Mesodermal cell (in vitro differentiated cells): ENCODE results near the gene FOXD3.
"Not testable (repeated sequence)": the region's sequence is repeated elsewhere in the genome, so short reads cannot be mapped to it uniquely, and the experiment has no call there.

Source experiments
- H3K27ac ChIP-seq: 2 replicates; pipeline ENCODE4 v1.7.0; 2013; ENCODE audit warnings: mild to moderate bottlenecking, low read depth, low read length, moderate library complexity; ENCODE audit not compliant: severe bottlenecking
- H3K36me3 ChIP-seq: 2 replicates; pipeline ENCODE4 v1.7.1; 2013; ENCODE audit warnings: mild to moderate bottlenecking, low read length, moderate library complexity; ENCODE audit not compliant: control insufficient read depth, insufficient read depth
- H3K4me1 ChIP-seq: one replicate; pipeline ENCODE4 v1.7.1; 2013; ENCODE audit warnings: mild to moderate bottlenecking, low read length; ENCODE audit not compliant: insufficient read depth, control insufficient read depth, poor library complexity, severe bottlenecking
- H3K4me3 ChIP-seq: 2 replicates; pipeline ENCODE4 v1.7.0; 2013; ENCODE audit warnings: low read length, control low read depth, mild to moderate bottlenecking; ENCODE audit not compliant: insufficient read depth, poor library complexity, severe bottlenecking; ENCODE audit errors: extremely low read depth
- H3K9me3 ChIP-seq: 2 replicates; pipeline ENCODE4 v1.7.1; 2013; ENCODE audit warnings: mild to moderate bottlenecking, low read length, moderate library complexity; ENCODE audit not compliant: control insufficient read depth
- WGBS, 2 experiments: methylation state at CpG; one replicate each; pipeline ENCODE4 v1.1.5; 2013; ENCODE audit warnings: missing lambda C conversion rate in 2 of 2; ENCODE audit not compliant: insufficient coverage in 2 of 2; 5-methylcytosine and 5-hydroxymethylcytosine counted together

The FOXD3 gene

GRCh38 chr1:63328781-63329180 is 6.4 kb downstream of the FOXD3 start:
- H3K4me3 ChIP-seq, result no peak overlapping the region
- 74 to 83% methylated on average over 4 to 6 of the region's 9 CpGs for WGBS, 2 experiments
- H3K9me3 ChIP-seq, result no peaks in the 10 kb centered on the region

GRCh38 chr1:63329621-63330330 is 7.4 kb downstream of the FOXD3 start:
- H3K4me3 ChIP-seq, result no peak overlapping the region
- WGBS, 2 experiments, result 6% methylated on average over 17 to 44 of the region's 50 CpGs
- H3K27ac ChIP-seq, result no peak overlapping the region
- no peaks in the 10 kb centered on the region for H3K36me3 ChIP-seq
- H3K9me3 ChIP-seq, result no peaks in the 10 kb centered on the region
- H3K4me1 ChIP-seq, result no peaks in the 10 kb centered on the region

More at GRCh38 chr1:63328781-63329180, 6.4 kb downstream of the FOXD3 start:
- Histone ChIP-seq H3K36me3 (no peaks in the 10 kb centered on the region), H3K4me1 (no peaks in the 10 kb centered on the region), H3K27ac (no peak overlapping the region)

GRCh38 chr1:63330331-63330916 is 8.1 kb downstream of the FOXD3 start:
- H3K27ac ChIP-seq, result no peak overlapping the region
- H3K4me3 ChIP-seq, result no peak overlapping the region
- H3K4me1 ChIP-seq, result no peaks in the 10 kb centered on the region
- no peaks in the 10 kb centered on the region for H3K9me3 ChIP-seq
- H3K36me3 ChIP-seq, result no peaks in the 10 kb centered on the region
- WGBS, 2 experiments, result 2% methylated on average over 20 to 21 of the region's 28 CpGs

GRCh38 chr1:63342402-63342801 is 20.0 kb downstream of the FOXD3 start:
- no peaks in the 10 kb centered on the region for H3K9me3 ChIP-seq
- H3K27ac ChIP-seq, result no peak overlapping the region
- H3K36me3 ChIP-seq, result no peaks in the 10 kb centered on the region
- H3K4me1 ChIP-seq, result no peaks in the 10 kb centered on the region
- no peak overlapping the region for H3K4me3 ChIP-seq
- 87 to 89% methylated on average over 2 of the region's 2 CpGs for WGBS, 2 experiments

- WGBS, 2 experiments, result no CpG with 5 or more reads among the region's 1 CpG
- no peaks in the 10 kb centered on the region for H3K4me1 ChIP-seq
- no peaks in the 10 kb centered on the region for H3K9me3 ChIP-seq
- no peaks in the 10 kb centered on the region for H3K36me3 ChIP-seq
- no peak overlapping the region for H3K27ac ChIP-seq
- no peak overlapping the region for H3K4me3 ChIP-seq
Measured at GRCh38 chr1:63343922-63344321, 21.6 kb downstream of the FOXD3 start.

GRCh38 chr1:63350320-63350719 is 28.0 kb downstream of the FOXD3 start:
- Histone ChIP-seq H3K4me1 (no peaks in the 10 kb centered on the region), H3K36me3 (no peaks in the 10 kb centered on the region), H3K27ac (no peak overlapping the region), H3K4me3 (no peak overlapping the region), H3K9me3 (no peaks in the 10 kb centered on the region)
- WGBS, 2 experiments, result 89 to 94% methylated on average over 5 of the region's 5 CpGs

GRCh38 chr1:63352736-63353135 is 30.4 kb downstream of the FOXD3 start:
- Histone ChIP-seq H3K4me1 (no peaks in the 10 kb centered on the region), H3K4me3 (no peak overlapping the region), H3K9me3 (no peaks in the 10 kb centered on the region), H3K27ac (no peak overlapping the region), H3K36me3 (no peaks in the 10 kb centered on the region)
- 100% methylated on average over 1 of the region's 2 CpGs; no CpG with 5 or more reads in 1 of the 2 experiments for WGBS, 2 experiments

- H3K27ac ChIP-seq, H3K9me3 ChIP-seq, H3K4me3 ChIP-seq, H3K36me3 ChIP-seq, H3K4me1 ChIP-seq: not testable (repeated sequence)
- WGBS, 2 experiments, result no CpG with 5 or more reads among the region's 2 CpGs
Measured at GRCh38 chr1:63356234-63356633, 33.9 kb downstream of the FOXD3 start.

- 85 to 91% methylated on average over 5 of the region's 5 CpGs for WGBS, 2 experiments
- Histone ChIP-seq H3K9me3 (no peaks in the 10 kb centered on the region), H3K4me1 (no peaks in the 10 kb centered on the region), H3K4me3 (no peak overlapping the region), H3K27ac (no peak overlapping the region), H3K36me3 (no peaks in the 10 kb centered on the region)
Measured at GRCh38 chr1:63359561-63359960, 37.2 kb downstream of the FOXD3 start.

GRCh38 chr1:63362073-63362472 is 39.7 kb downstream of the FOXD3 start:
- H3K27ac ChIP-seq, result no peak overlapping the region
- H3K4me1 ChIP-seq, result no peaks in the 10 kb centered on the region
- no peak overlapping the region for H3K4me3 ChIP-seq
- WGBS, 2 experiments, result 80 to 100% methylated on average over 1 of the region's 1 CpG
- no peaks in the 10 kb centered on the region for H3K36me3 ChIP-seq
- H3K9me3 ChIP-seq, result no peaks in the 10 kb centered on the region

- no CpG with 5 or more reads among the region's 1 CpG for WGBS, 2 experiments
- no peak overlapping the region for H3K4me3 ChIP-seq
- H3K36me3 ChIP-seq, result no peaks in the 10 kb centered on the region
- no peaks in the 10 kb centered on the region for H3K9me3 ChIP-seq
- H3K4me1 ChIP-seq, result no peaks in the 10 kb centered on the region
- H3K27ac ChIP-seq, result no peak overlapping the region
Measured at GRCh38 chr1:63362578-63362977, 40.2 kb downstream of the FOXD3 start.
